GDM1 (cell line): ENCODE results near the gene ZRANB3.
"Not testable (repeated sequence)": the region's sequence is repeated elsewhere in the genome, so short reads cannot be mapped to it uniquely, and the experiment has no call there.

ENCODE experiments used
- DNase-seq: peaks from one replicate; lab custom pipeline; 2025; lab: John Stamatoyannopoulos, UW

Gene ZRANB3

GRCh38 chr2:135485441-135485840, 45.6 kb downstream of the ZRANB3 start:
- DNase-seq: no peak

DNA sequence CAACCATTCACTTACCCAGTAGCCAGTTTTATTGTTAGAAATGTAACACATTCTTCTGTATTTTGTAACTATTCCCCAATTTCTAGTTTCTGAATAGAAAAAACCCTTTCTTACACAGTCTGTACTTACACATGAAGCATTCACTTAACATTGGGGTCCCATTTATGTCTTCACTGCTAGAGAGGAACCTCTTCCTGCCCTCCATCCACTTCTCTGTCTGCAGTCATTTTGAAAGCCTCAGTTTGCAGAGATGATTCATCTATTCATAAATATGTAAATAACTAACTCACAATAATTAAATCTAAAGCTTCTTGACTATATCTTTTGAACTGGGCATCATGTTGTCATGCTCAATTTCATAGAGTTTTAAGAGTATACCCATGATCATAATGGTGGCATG, 55.9 kb downstream of the ZRANB3 start:
- DNase-seq: no peak

DNA sequence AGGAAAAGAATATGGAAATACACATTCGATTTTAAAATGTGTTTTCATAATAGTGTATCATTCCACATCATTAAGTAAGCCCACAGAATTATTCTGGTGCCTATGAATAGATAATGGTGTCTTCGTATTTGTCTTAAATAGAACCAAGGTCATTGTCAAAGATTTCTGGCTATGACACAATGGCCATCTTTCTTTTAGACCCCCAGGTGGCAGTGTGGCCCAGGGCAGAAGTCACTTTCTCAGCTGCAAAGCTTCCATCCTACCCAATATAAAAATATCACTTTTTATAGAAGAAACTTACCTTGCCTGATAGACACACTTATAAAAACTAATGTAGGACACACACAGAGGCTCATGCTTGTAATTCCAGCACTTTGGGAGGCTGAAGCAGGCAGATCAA, 57.5 kb downstream of the ZRANB3 start:
- DNase-seq: no peak

GRCh38 chr2:135471106-135471505, 59.9 kb downstream of the ZRANB3 start:
- DNase-seq: no peak

- no peak for DNase-seq
These were observed 73.7 kb downstream of the ZRANB3 start for GRCh38 chr2:135457279-135457678.

- no peak for DNase-seq
These were observed 74.2 kb downstream of the ZRANB3 start for GRCh38 chr2:135456835-135457234.

DNA sequence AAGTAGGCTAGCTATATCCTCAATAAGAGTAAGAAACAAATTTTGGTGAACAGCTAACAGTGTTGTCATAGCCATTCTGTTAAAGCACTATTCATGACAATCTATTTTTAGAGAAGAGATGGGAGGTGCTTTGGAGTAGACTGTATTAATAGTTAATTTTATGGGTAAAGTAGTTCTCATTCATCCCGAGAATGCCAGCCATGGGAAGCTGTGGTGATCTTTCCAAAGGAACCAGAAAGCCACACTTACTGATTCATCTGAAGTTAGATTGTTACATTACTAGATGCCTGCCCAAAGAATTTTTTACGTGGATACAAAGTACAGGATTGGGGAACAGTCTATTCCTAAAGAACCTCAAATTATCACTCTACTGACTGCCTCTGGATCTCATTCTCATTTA, 74.6 kb downstream of the ZRANB3 start:
- no peak for DNase-seq

GRCh38 chr2:135454608-135455007, 76.4 kb downstream of the ZRANB3 start:
- DNase-seq: no peak

DNA sequence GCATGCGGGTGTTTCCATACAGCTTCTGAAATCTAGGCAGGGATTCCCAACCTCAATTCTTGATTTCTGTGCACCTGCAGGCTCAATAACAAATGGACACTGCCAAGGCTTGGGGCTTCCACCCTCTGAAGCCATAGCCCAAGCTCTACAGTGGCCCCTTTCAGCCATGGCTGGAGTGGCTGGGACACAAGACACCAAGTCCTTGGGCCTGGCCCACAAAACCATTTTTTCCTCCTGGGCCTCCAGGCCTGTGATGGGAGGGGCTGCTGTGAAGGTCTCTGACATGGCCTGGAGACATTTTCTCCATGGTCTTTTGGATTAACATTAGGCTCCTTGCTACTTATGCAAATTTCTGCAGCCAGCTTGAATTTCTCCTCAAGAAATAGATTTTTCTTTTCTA, 78.0 kb downstream of the ZRANB3 start:
- not testable (repeated sequence) for DNase-seq

DNA sequence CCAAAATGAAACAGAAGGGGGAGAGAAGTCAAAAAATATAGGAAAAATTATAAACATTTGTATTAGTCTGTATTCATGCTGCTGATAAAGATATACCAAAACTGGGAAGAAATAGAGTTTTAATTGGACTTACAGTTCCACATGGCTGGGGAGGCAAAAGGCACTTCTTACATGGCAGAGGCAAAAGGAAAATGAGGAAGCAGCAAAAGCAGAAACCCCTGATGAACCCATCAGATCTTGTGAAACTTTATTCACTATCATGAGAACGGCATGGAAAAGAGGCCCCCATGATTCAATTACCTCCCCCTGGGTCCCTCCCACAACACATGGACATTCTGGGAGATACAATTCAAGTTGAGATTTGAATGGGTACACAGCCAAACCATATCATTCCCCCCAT, 79.1 kb downstream of the ZRANB3 start:
- no peak for DNase-seq

GRCh38 chr2:135443013-135443412, 88.0 kb downstream of the ZRANB3 start:
- DNase-seq: not testable (repeated sequence)

- DNase-seq: not testable (repeated sequence)
These were observed 95.9 kb downstream of the ZRANB3 start for GRCh38 chr2:135435155-135435554.

- no peak for DNase-seq
These were observed 106.2 kb downstream of the ZRANB3 start for GRCh38 chr2:135424849-135425248.

DNA sequence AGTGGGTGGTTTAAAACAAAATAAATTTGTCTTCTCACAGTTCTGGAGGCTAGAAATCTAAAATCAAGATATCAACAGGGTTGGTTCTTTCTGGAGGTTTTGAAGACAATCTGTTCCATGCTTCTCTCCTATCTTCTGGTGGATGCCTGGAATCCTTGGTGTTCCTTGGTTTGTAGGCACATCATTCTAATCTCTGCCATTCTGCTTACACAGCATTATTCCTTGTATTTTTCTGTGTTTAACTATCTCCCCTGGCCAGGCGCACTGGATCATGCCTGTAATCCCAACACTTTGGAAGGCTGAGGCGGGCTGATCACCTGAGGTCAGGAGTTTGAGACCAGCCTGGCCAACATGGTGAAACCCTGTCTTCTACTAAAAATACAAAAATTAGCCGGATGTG, 108.1 kb downstream of the ZRANB3 start:
- no peak for DNase-seq

- DNase-seq: no peak
These were observed 119.4 kb downstream of the ZRANB3 start for GRCh38 chr2:135411646-135412045.

DNA sequence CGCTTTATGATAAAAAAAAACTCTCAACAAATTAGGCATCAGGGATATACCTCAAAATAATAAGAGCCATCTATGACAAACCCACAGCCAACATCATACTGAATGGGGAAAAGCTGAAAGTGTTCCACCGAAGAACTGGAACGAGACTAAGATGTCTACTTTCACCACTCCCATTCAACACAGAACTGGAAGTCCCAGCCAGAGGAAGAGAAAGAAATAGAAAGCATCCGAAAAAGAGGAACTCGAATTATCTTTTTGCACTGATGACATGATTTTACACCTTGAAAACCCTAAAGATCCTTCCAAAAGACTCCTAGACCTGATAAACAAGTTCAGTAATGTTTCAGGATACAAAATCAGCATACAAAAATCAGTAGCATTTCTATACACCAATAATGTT, 121.6 kb downstream of the ZRANB3 start:
- DNase-seq: no peak

DNA sequence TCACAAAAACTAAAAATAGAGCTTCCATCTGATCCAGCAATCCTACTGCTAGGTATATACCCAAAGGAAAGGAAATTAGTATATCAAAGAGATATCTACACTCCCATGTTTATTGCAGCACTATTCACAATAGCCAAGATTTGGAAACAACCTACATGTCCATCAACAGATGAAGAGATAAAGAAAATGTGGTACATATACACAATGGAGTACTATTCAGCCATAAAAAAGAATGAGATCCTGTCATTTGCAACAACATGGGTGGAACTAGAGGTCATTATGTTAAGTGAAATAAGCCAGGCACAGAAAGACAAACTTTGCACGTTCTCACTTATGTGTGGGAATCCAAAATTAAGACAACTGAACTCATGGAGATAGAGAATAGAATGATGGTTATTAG, 134.8 kb downstream of the ZRANB3 start:
- not testable (repeated sequence) for DNase-seq

- DNase-seq: no peak
These were observed 144.0 kb downstream of the ZRANB3 start for GRCh38 chr2:135386993-135387392.

DNA sequence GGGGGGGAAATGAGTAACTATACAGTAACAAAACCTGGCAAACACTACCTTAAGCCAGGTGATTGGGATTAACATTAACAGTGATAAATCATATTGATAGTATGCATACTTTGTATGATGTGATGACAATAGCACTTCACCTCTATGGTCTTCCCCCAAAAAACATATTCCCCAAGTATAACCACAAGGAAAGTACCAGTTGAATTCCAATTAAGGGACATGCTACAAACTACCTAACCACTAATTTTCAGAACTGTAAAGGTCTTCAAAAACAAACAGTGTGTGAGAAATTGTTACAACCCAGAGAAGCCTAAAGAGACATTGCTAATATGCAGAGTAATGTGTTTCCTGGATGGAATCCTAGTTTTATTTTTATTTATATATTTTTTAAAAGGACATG, 152.4 kb downstream of the ZRANB3 start:
- DNase-seq: no peak

DNA sequence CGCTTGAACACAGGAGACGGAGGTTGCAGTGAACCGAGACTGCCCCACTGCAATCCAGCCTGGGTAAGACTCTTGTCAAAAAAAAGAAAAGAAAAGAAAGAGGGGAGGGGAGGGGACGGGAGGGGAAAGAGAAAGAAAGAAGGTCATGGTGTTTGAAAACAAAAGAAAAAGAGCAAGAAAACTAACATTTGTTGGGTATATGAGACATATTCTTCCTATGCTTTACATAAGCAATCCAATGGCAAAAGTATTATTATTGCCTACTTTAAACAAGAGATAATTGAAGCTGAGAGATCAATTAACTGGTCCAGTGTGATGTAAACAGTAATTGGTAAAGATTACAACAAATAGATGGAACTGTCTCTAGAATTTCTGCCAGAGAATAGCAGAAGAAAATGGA, 157.3 kb downstream of the ZRANB3 start:
- DNase-seq: no peak

GRCh38 chr2:135349941-135350340, 181.1 kb downstream of the ZRANB3 start:
- DNase-seq: no peak

DNA sequence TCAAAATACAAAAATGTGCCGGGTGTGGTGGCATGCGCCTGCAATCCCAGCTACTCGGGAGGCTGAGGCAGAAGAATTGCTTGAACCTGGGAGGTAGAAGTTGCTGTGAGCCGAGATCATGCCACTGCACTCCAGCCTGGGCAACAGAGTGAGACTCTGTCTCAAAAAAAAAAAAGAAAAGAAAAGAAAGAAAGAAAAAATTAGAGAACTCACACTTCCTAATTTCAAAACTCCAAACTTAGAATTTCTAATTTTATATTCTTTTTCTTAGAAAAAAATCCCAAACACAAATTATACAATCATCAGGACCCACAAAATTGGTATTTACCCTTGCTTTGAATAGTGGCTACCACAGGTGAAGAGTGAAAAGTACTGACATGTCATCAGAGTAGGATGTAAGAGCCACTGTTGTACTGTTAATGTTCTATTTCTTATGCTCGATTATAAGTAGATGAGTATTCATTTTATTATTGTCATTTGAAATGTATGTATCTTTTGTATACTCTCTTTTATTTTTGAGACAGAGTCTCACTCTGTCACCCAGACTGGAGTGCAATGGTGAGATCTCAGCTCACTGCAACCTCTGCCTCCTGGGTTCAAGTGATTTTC, 182.8 kb downstream of the ZRANB3 start:
- not testable (repeated sequence) for DNase-seq

GRCh38 chr2:135337071-135337470, 193.9 kb downstream of the ZRANB3 start:
- no peak for DNase-seq

DNA sequence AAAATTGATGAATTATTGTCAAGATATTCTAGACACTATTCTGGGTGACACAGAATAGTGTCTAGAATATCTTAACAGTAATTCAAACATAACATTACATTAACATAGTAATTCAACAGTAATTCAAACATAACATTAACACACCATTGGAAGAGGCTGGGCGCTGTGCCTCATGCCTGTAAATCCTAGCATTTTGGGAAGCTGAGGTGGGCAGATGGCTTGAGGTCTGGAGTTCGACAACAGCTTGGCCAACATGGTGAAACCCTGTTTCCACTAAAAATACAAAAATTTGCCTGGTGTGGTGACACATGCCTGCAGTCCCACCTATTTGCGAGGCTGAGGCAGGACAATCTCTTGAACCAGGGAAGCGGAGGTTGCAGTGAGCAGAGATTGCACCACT, 195.8 kb downstream of the ZRANB3 start:
- no peak for DNase-seq

DNA sequence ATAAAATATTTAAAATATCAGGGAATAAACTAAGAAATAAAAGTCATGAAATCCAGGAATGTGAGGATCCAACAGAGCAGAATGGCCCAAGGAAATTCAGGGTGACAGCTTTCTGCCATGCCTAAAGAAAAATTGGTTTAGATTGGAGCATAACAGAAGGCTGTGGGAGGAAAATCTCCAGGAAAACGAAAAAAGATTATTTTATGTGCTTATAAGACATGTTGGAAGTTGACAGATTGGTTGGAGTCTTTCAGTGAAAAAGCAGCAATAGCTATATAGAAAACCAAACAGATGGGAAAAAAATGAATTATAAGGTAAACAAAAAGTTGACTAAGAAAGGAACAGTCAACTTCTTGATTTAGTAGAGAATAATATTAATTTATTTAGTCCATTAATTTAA, 203.9 kb downstream of the ZRANB3 start:
- no peak for DNase-seq
